Sigmoid colon (tissue), 7 donors: ENCODE results near the gene FKBP1B. TPM values are rescaled to one million over a fixed set of nuclear protein-coding genes. Genes with fewer than 3 reads are reported as not detected.
"Not testable (repeated sequence)": the region's sequence is repeated elsewhere in the genome, so short reads cannot be mapped to it uniquely, and the experiment has no call there.

Experiments
- DNase-seq: peaks from one replicate; pipeline ENCODE4 v3.0.0-alpha.2; 2019
- H3K27ac ChIP-seq, 4 donors: fragments of 200-600 bp; sonication (generic); one replicate each; pipeline ENCODE4 v1.5.1; 2016 to 2019; ENCODE audit warnings: mild to moderate bottlenecking in 1 of 4
- H3K27me3 ChIP-seq, 3 donors: fragments of 200-600 bp; sonication (generic); one replicate each; pipeline ENCODE4 v1.5.1; 2019; ENCODE audit warnings: mild to moderate bottlenecking in 1 of 3
- H3K36me3 ChIP-seq, 4 donors: fragments of 200-600 bp; sonication (generic); one replicate each; pipeline ENCODE4 v1.5.1; 2016 to 2019
- H3K4me1 ChIP-seq, 4 donors: fragments of 200-600 bp; sonication (generic); one replicate each; pipeline ENCODE4 v1.5.1; 2017 to 2019
- H3K4me3 ChIP-seq, 4 donors: fragments of 200-600 bp; sonication (generic); one replicate each; pipeline ENCODE4 v1.5.1; 2017 to 2019; ENCODE audit warnings: mild to moderate bottlenecking in 2 of 4, moderate library complexity in 1 of 4
- H3K9me3 ChIP-seq, 4 donors: fragments of 200-600 bp in 3 of 4; sonication (generic) in 3 of 4; one replicate each; pipeline versions ENCODE4 v1.5.1 to v1.6.1; 2013 to 2019
- EP300 ChIP-seq, 4 donors: sonication (generic); formaldehyde crosslinking; IDR thresholded peaks; one replicate each; pipeline ENCODE4 v1.6.1; 2017; ENCODE audit warnings: antibody characterized with exemption in 4 of 4
- POLR2A ChIP-seq, 2 donors: fragments of 450-650 bp; IDR thresholded peaks; one replicate each; pipeline ENCODE4 v1.6.1; 2016; ENCODE audit warnings: antibody characterized with exemption in 2 of 2, mild to moderate bottlenecking in 2 of 2, moderate library complexity in 2 of 2
- POLR2AphosphoS5 ChIP-seq, 4 donors: sonication (generic); formaldehyde crosslinking; IDR thresholded peaks; one replicate each; pipeline ENCODE4 v1.6.1; 2017; ENCODE audit warnings: antibody characterized with exemption in 4 of 4
- WGBS, 2 donors: extraction: QIAGEN DNeasy Blood & Tissue Kit; methylation state at CpG; one replicate each; pipeline ENCODE4 v1.1.7; 2013; 5-methylcytosine and 5-hydroxymethylcytosine counted together
- intact Hi-C: fragments of 100-400 bp; cut with DNase I; formaldehyde crosslinking; loops from one replicate; pipeline ENCODE4 v1.15.1; 2023
- polyA plus RNA-seq, 3 donors: library from polyadenylated mRNA; stranded (reverse); fragments of 200-250 nt; gene quantifications; one replicate each; pipeline ENCODE4 v1.2.3, GENCODE V29; 2013
- total RNA-seq, 4 donors: library from RNA; depleted of rRNA; stranded (reverse); fragments of >200 nt; gene quantifications; one replicate each; pipeline ENCODE4 v1.1.0, GENCODE V29; 2016
- TF ChIP-seq, protein P1 (sequence below), 4 experiments: fragments of 450-650 bp in 3 of 4; fragments of 200-600 bp in 1 of 4; IDR thresholded peaks; one replicate each; pipeline ENCODE4 v1.5.1; 2016 to 2019; ENCODE audit warnings: antibody characterized with exemption in 4 of 4, mild to moderate bottlenecking in 3 of 4, moderate library complexity in 2 of 4
- donor health status: healthy with polysubstance abuse.
- donor health status: Bipolar disorder and iron deficiency.
- donor health status: healthy.

The FKBP1B gene
- total and polyA plus RNA-seq, 7 donors, result 3.1 to 43.7 (median 8.0) TPM

DNA sequence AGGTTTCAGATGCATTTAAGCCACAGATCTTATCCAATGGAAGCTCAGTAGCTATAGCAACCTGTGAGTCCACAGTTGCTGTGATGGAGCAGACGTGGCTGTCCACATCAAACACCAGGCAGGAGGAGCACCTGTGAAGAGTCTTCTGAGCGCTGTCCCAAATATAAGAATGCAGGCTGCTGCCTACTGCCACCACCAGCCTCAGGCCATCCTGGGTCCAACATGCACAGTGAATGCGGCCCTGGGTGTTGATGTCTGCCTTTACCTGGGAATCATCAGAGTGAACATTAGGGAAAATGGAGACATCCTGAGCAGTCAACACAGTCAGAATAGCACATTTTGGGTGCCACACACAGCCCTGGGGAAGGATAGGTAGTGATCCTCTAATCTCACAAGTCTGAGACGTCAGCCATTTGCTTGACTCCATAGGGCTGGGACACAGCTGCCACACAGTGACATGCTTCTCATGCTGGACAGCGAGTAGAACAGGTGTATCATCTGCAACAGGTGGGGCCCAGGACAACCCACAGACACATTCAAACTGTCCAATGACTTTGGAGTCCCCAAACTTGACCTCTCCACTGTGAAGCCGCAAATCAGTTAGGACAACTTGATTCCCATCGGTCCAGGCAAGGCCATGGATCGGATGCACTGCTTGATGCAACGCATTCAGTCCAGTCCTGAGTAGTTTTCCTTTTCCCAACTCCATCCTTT is 10.6 kb upstream of the FKBP1B start:
- Histone ChIP-seq H3K36me3 (peaks cover 9 to 34% (median 13%) of the 10 kb centered on the region in 4 donors), H3K9me3 (no peaks in the 10 kb centered on the region), H3K27me3 (no peaks in the 10 kb centered on the region), H3K4me1 (no peaks in the 10 kb centered on the region), H3K4me3 (no peak overlapping the region), H3K27ac (no peak overlapping the region)
- WGBS, 2 donors, result 91 to 96% methylated on average over 9 of the region's 9 CpGs
- TF ChIP-seq, protein P1, sequence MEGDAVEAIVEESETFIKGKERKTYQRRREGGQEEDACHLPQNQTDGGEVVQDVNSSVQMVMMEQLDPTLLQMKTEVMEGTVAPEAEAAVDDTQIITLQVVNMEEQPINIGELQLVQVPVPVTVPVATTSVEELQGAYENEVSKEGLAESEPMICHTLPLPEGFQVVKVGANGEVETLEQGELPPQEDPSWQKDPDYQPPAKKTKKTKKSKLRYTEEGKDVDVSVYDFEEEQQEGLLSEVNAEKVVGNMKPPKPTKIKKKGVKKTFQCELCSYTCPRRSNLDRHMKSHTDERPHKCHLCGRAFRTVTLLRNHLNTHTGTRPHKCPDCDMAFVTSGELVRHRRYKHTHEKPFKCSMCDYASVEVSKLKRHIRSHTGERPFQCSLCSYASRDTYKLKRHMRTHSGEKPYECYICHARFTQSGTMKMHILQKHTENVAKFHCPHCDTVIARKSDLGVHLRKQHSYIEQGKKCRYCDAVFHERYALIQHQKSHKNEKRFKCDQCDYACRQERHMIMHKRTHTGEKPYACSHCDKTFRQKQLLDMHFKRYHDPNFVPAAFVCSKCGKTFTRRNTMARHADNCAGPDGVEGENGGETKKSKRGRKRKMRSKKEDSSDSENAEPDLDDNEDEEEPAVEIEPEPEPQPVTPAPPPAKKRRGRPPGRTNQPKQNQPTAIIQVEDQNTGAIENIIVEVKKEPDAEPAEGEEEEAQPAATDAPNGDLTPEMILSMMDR (IDR thresholded peaks at IDR 0.05), result no peak
- TF ChIP-seq EP300 (IDR thresholded peaks at IDR 0.05) (no peak), POLR2A (IDR thresholded peaks at IDR 0.05) (no peak), POLR2AphosphoS5 (IDR thresholded peaks at IDR 0.05) (no peak)
- intact Hi-C loops, result no loop called here
- DNase-seq, result no peak

DNA sequence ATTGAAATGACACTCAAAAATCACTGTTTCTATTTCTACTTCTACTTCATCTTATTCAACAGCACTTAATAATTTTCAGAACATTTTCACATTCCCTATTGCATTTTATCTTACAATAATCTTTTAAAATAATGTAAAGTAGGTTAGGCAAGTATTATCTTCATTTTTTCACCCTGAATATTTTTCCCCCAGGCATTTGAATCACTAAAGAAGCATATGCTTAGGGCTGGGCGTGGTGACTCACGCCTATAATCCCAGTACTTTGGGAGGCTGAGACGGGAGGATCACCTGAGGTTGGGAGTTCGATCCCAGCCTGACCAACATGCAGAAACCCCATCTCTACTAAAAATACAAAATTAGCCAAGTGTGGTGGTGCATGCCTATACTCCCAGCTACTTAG is 9.0 kb upstream of the FKBP1B start:
- H3K36me3 ChIP-seq, result peaks cover 9 to 34% (median 13%) of the 10 kb centered on the region in 4 donors
- intact Hi-C loops, result no loop called here
- peaks cover 0 to under 1% (median 0%) of the 10 kb centered on the region in 4 donors for H3K4me1 ChIP-seq
- H3K4me3 ChIP-seq, result no peak overlapping the region
- no peak for DNase-seq
- no peaks in the 10 kb centered on the region for H3K9me3 ChIP-seq
- H3K27me3 ChIP-seq, result no peaks in the 10 kb centered on the region
- TF ChIP-seq, protein P1 (IDR thresholded peaks at IDR 0.05), result no peak
- TF ChIP-seq POLR2AphosphoS5 (IDR thresholded peaks at IDR 0.05), result no peak
- TF ChIP-seq EP300 (IDR thresholded peaks at IDR 0.05), result no peak
- no peak for TF ChIP-seq POLR2A (IDR thresholded peaks at IDR 0.05)
- no peak overlapping the region for H3K27ac ChIP-seq
- 95% methylated on average over 4 of the region's 4 CpGs for WGBS, 2 donors

DNA sequence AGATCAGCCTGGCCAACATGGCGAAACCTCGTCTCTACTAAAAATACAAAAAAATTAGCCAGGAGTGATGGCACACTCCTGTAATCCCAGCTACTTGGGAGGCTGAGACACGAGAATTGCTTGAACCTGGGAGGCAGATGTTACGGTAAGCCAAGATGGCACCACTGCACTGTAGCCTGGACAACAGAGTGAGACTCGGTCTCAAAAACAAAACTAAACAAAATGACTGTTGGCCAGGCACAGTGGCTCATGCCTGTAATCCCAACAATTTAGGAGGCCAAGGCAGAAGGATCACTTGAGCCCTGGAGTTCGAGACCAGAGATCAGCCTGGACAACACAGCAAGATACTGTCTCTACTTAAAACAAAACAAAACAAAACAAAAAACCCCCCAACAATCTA is 6.4 kb upstream of the FKBP1B start:
- H3K27me3 ChIP-seq, DNase-seq, H3K27ac ChIP-seq, H3K4me3 ChIP-seq, intact Hi-C loops, H3K9me3 ChIP-seq: not testable (repeated sequence)
- WGBS, 2 donors, result 97% methylated on average over 6 of the region's 6 CpGs
- Histone ChIP-seq H3K4me1 (peaks cover 0 to 20% (median 13%) of the 10 kb centered on the region in 4 donors), H3K36me3 (peaks cover 9 to 13% (median 10%) of the 10 kb centered on the region in 4 donors)

DNA sequence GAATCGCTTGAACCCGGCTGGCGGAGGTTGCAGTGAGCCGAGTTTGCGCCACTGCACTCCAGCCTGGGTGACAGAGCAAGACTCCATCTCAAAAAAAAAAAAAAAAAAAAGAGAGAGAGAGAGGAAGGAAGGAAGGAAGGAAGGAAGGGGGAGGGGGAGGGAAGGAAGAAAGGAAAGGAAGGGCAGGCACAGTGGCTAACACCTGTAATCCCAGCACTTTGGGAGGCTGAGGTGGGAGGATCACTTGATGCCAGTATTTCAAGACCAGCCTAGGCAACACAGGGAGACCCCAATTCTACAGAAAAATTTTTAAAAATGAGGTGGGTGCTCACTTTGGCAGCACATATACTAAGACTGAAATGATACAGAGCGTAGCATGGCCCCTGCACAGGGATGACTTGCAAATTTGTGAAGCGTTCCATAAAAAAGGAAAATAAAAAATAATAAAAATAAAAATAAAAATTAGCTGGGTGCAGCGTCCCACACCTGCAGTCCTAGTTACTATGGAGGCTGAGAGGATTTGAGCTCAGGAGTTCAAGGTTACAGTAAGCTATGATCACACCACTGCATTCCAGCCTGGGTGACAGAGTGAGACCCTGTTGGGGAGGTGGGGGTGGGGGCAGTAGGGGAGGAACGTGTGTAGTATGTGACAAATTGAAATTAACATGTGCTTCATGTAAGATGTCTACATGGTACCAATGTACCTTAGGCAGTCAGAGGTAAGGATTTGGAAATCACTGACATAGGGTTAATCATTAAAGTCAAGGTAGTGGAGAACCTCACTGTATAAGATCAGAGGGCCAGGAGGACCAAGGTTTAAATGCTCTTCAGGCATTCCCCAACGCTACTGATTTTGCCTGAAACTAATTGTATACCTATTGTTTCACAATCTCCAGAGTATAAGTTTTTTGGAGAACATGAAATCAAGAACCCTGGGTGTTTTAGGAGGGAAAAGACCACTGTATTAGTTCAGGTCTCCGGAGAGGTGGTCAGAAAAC is 3.7 kb upstream of the FKBP1B start:
- 80 to 85% methylated on average over 11 of the region's 11 CpGs for WGBS, 2 donors
- no peaks in the 10 kb centered on the region for H3K36me3 ChIP-seq
- H3K27ac ChIP-seq, result no peak overlapping the region
- H3K4me3 ChIP-seq, result peak overlapping the region in 1 of 4 donors; percentile 73
- TF ChIP-seq, protein P1 (IDR thresholded peaks at IDR 0.05), result no peak
- TF ChIP-seq EP300 (IDR thresholded peaks at IDR 0.05), result no peak
- no peak for TF ChIP-seq POLR2AphosphoS5 (IDR thresholded peaks at IDR 0.05)
- no peak for TF ChIP-seq POLR2A (IDR thresholded peaks at IDR 0.05)
- no peaks in the 10 kb centered on the region for H3K27me3 ChIP-seq
- DNase-seq, result no peak
- intact Hi-C loops, result loop anchor here (2.0 to 5.0 kb wide), 2 partner anchors 31 to 104 kb away; partner anchors contain the start of genes SF3B6 and UBXN2A
- no peaks in the 10 kb centered on the region for H3K9me3 ChIP-seq
- H3K4me1 ChIP-seq, result peaks cover 0 to 41% (median 28%) of the 10 kb centered on the region in 4 donors

DNA sequence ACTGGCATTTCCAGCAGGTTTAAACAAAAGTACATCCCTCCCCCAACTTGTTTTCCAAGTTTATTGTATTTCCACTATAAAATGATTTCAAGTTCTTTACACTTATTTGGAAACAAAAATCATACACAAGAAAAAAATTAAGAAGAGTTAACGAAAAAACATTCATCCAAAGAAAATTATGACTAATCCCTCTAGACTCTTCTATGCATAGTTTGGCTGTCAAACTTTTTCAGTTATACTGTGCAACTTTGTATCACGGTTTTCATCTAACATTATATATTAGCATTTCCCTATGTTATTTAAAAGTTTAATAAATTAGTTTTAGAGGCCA is 3.0 kb upstream of the FKBP1B start:
- TF ChIP-seq POLR2AphosphoS5 (IDR thresholded peaks at IDR 0.05) (no peak), POLR2A (IDR thresholded peaks at IDR 0.05) (no peak), EP300 (IDR thresholded peaks at IDR 0.05) (no peak)
- TF ChIP-seq, protein P1 (IDR thresholded peaks at IDR 0.05), result no peak
- intact Hi-C loops, result loop anchor here (2.0 to 5.0 kb wide), 2 partner anchors 30 to 104 kb away; partner anchors contain the start of genes SF3B6 and UBXN2A
- DNase-seq, result no peak
- Histone ChIP-seq H3K36me3 (no peaks in the 10 kb centered on the region), H3K4me3 (peak overlapping the region; percentile 48 to 80 (median 70)), H3K27me3 (no peaks in the 10 kb centered on the region), H3K4me1 (peaks cover 0 to 41% (median 28%) of the 10 kb centered on the region in 4 donors), H3K27ac (peak overlapping the region in 3 of 4 donors; percentile 74 to 84 (median 75)), H3K9me3 (no peaks in the 10 kb centered on the region)
- WGBS, 2 donors, result 3 to 5% methylated on average over 2 of the region's 2 CpGs
